Neural cell (in vitro differentiated cells): ENCODE data around the gene AHRR.

Experiments used
- CTCF ChIP-seq: fragments of 450-650 bp; IDR thresholded peaks from 2 replicates; pipeline ENCODE4 v1.5.1; 2014; ENCODE audit warnings: antibody characterized with exemption, mild to moderate bottlenecking, moderate library complexity; ENCODE audit not compliant: poor library complexity, severe bottlenecking
- EP300 ChIP-seq: fragments of 450-650 bp; conservative IDR thresholded peaks from 2 replicates; pipeline ENCODE4 v1.6.1; 2014; ENCODE audit warnings: antibody characterized with exemption, mild to moderate bottlenecking, moderate library complexity; ENCODE audit not compliant: poor library complexity, severe bottlenecking
- MXI1 ChIP-seq: fragments of 450-650 bp; conservative IDR thresholded peaks from 2 replicates; pipeline ENCODE4 v1.6.1; 2014; ENCODE audit warnings: antibody characterized with exemption, mild to moderate bottlenecking; ENCODE audit not compliant: poor library complexity, severe bottlenecking

GRCh38 chr5:439181-439580 is 117.7 kb downstream of the AHRR start:
- TF ChIP-seq MXI1 (no peak), CTCF (no peak), EP300 (no peak)
